ENCODE results near the gene WDR47. TPM values are rescaled to one million over a fixed set of nuclear protein-coding genes. Genes with fewer than 3 reads are reported as not detected.

Gene WDR47
- total RNA-seq, 1 donor from 2014 or later, result 17.3 TPM

GRCh38 chr1:109089242-109090015, 47.5 kb upstream of the WDR47 start:
- Histone ChIP-seq H3K36me3 (no peaks in the 10 kb centered on the region), H3K79me2 (ENCODE audit: low read depth) (peaks cover 25% of the 10 kb centered on the region), H3F3A (ENCODE audit: low read depth) (peaks cover 31% of the 10 kb centered on the region), H2AFZ (replicated peaks) (no peak overlapping the region), H3K4me3 (no peak overlapping the region), H3K4me1 (peaks cover 11% of the 10 kb centered on the region), H3K9ac (no peak overlapping the region), H3K27me3 (no peaks in the 10 kb centered on the region), H3K27ac (no peak overlapping the region), H4K20me1 (ENCODE audit: low read depth) (peaks cover 4% of the 10 kb centered on the region), H3K4me2 (no peak overlapping the region), H3K9me3 (ENCODE audit: low read depth) (no peaks in the 10 kb centered on the region)
- H3K36me3 Mint-ChIP-seq, result peaks cover 3% of the 10 kb centered on the region
- H3K4me1 Mint-ChIP-seq, result peaks cover 35% of the 10 kb centered on the region
- H3K27ac Mint-ChIP-seq, result no peak overlapping the region
- H3K27me3 Mint-ChIP-seq (ENCODE audit: insufficient read depth, low read depth), result no peaks in the 10 kb centered on the region
- H3K9me3 Mint-ChIP-seq, result peaks cover 3% of the 10 kb centered on the region
- peak overlapping the region; percentile 93 for H3K4me3 Mint-ChIP-seq
- no peak for TF ChIP-seq EZH2phosphoT487 (IDR thresholded peaks at IDR 0.05)
- TF ChIP-seq CTCF (IDR thresholded peaks at IDR 0.05), result peak; percentile 80
- peak; percentile 86 for DNase-seq (ENCODE audit: low spot score)

GRCh38 chr1:109084563-109085517, 42.9 kb upstream of the WDR47 start:
- H3K36me3 ChIP-seq, result no peaks in the 10 kb centered on the region
- peaks cover 24% of the 10 kb centered on the region for H3K4me1 Mint-ChIP-seq
- H3K9me3 ChIP-seq (ENCODE audit: low read depth), result no peaks in the 10 kb centered on the region
- H3F3A ChIP-seq (ENCODE audit: low read depth), result peaks cover 18% of the 10 kb centered on the region
- H3K27ac ChIP-seq, result no peak overlapping the region
- no peaks in the 10 kb centered on the region for H3K4me1 ChIP-seq
- DNase-seq (ENCODE audit: low spot score), result no peak
- no peak overlapping the region for H3K9ac ChIP-seq
- no peak overlapping the region for H3K4me3 ChIP-seq
- no peaks in the 10 kb centered on the region for H3K27me3 ChIP-seq
- peaks cover 3% of the 10 kb centered on the region for H3K36me3 Mint-ChIP-seq
- TF ChIP-seq EZH2 (IDR thresholded peaks at IDR 0.05) (no peak), EZH2phosphoT487 (IDR thresholded peaks at IDR 0.05) (no peak), CTCF (IDR thresholded peaks at IDR 0.05) (no peak)
- no peaks in the 10 kb centered on the region for H4K20me1 ChIP-seq (ENCODE audit: low read depth)
- peak overlapping the region; percentile 64 for H3K27ac Mint-ChIP-seq
- H3K9me3 Mint-ChIP-seq, result peaks cover 2% of the 10 kb centered on the region
- H3K79me2 ChIP-seq (ENCODE audit: low read depth), result no peaks in the 10 kb centered on the region
- H2AFZ ChIP-seq (replicated peaks), result no peak overlapping the region
- no peak overlapping the region for H3K4me2 ChIP-seq
- no peak overlapping the region for H3K4me3 Mint-ChIP-seq
- H3K27me3 Mint-ChIP-seq (ENCODE audit: insufficient read depth, low read depth), result no peaks in the 10 kb centered on the region

- DNase-seq (ENCODE audit: low spot score), result no peak
- Histone ChIP-seq H4K20me1 (ENCODE audit: low read depth) (no peaks in the 10 kb centered on the region), H3F3A (ENCODE audit: low read depth) (peaks cover 9% of the 10 kb centered on the region), H3K27ac (no peak overlapping the region), H3K9ac (no peak overlapping the region), H3K36me3 (no peaks in the 10 kb centered on the region), H3K79me2 (ENCODE audit: low read depth) (no peaks in the 10 kb centered on the region), H3K4me2 (no peak overlapping the region), H3K4me1 (no peaks in the 10 kb centered on the region), H3K27me3 (no peaks in the 10 kb centered on the region), H3K9me3 (ENCODE audit: low read depth) (no peaks in the 10 kb centered on the region), H2AFZ (replicated peaks) (no peak overlapping the region), H3K4me3 (no peak overlapping the region)
- Mint-ChIP-seq H3K4me1 (peaks cover 16% of the 10 kb centered on the region), H3K27ac (peak overlapping the region; percentile 35), H3K36me3 (peaks cover under 1% of the 10 kb centered on the region), H3K9me3 (peaks cover 2% of the 10 kb centered on the region), H3K27me3 (ENCODE audit: insufficient read depth, low read depth) (peaks cover 3% of the 10 kb centered on the region), H3K4me3 (no peak overlapping the region)
- TF ChIP-seq CTCF (IDR thresholded peaks at IDR 0.05) (no peak), EZH2phosphoT487 (IDR thresholded peaks at IDR 0.05) (no peak), EZH2 (IDR thresholded peaks at IDR 0.05) (no peak)
Observed at GRCh38 chr1:109083923-109084322, 42.0 kb upstream of the WDR47 start.

All from neural progenitor cell (in vitro differentiated cells).